Inflammatory macrophage treated with lipopolysaccharide for 4 hours (primary cell): Measurements from ENCODE around the gene PPP1R13B.
"Not testable (repeated sequence)": the region's sequence is repeated elsewhere in the genome, so short reads cannot be mapped to it uniquely, and the experiment has no call there.

Source experiments
- DNase-seq: peaks from one replicate; pipeline ENCODE4 v3.0.0-alpha.2; 2020

PPP1R13B gene

DNA sequence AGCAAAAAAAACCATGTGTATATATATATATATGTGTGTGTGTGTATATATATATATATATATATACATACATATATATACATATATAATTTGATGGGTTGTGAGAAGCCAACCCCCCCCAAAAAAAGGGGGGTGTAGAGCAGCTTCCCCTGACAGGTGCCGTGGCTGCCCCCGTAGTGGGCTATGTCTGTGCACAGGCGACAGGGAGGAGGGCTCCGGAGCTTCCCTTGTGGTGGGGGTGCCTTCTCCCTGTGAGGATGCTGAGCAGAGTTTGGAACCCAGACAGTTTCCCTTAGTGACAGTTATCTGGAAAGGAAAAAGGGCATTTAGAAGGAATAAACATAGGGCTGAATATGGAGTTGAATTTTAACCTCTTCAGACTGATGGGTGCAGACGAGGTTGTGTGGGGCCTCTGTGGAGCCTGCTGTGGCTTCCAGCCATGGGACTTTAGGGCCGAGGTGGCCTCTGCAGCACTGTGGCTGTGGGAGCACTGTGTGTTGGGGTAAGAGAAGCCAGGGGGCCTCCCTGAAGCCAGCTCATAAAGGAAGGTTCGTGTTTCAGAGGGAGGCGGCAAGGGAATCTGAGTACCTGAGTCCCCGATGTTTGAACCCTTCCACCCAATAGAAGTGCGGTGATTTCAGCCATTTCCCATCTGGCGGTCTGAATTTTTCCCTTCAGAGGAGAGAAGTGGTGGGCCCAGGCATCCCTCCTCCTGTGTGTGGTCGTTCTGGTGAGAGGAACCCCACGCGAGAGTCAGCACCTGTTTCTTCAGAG lies 151.9 kb downstream of the PPP1R13B start:
- no peak for DNase-seq

DNA sequence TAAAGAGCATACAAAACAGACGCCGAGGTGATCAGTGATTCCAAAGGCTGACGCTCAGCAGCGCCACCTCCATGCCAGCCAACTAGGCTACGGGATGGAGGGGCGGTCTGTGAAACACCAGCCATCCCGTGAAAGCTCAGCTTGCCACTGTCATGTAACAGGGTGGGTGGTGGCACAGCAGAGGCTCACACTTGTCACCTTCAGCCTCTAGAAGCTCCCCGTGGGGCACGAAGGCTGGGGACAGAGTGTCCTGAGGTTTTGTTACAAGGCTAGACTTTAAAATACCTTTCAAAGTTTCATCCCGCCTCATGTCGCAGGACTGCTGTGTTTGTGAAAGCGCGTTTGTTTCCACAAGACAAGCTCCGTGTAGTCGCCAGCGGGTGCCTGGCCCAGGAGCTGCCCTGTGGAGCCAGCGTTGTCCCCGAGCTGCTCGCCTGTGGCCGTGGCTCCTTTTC lies 152.8 kb downstream of the PPP1R13B start:
- no peak for DNase-seq

GRCh38 chr14:103693515-103693914 lies 153.9 kb downstream of the PPP1R13B start:
- DNase-seq = no peak

GRCh38 chr14:103692871-103693270 lies 154.5 kb downstream of the PPP1R13B start:
- DNase-seq = no peak

GRCh38 chr14:103692159-103692558 lies 155.2 kb downstream of the PPP1R13B start:
- no peak for DNase-seq

GRCh38 chr14:103691655-103692054 lies 155.7 kb downstream of the PPP1R13B start:
- DNase-seq = not testable (repeated sequence)

DNA sequence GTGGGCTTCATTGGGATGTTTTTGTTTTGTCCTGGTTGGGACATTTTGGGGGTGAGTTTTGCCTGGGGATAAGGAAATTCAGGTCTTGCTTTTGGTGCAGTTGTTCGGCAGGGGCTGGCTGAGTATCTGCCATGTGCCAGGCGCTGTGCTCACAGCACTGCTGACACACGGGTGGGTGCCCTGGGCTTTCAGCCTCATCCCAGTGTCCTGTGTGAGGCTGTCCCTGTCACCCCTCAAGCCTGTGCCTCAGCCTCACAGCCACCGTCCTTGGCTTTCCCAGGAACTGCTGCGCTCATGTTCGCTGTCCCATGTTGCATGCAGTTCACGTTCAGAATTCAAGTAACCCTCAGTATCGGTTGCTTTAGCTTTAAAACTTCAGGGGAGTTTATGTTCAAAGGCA lies 157.0 kb downstream of the PPP1R13B start:
- DNase-seq = no peak

DNA sequence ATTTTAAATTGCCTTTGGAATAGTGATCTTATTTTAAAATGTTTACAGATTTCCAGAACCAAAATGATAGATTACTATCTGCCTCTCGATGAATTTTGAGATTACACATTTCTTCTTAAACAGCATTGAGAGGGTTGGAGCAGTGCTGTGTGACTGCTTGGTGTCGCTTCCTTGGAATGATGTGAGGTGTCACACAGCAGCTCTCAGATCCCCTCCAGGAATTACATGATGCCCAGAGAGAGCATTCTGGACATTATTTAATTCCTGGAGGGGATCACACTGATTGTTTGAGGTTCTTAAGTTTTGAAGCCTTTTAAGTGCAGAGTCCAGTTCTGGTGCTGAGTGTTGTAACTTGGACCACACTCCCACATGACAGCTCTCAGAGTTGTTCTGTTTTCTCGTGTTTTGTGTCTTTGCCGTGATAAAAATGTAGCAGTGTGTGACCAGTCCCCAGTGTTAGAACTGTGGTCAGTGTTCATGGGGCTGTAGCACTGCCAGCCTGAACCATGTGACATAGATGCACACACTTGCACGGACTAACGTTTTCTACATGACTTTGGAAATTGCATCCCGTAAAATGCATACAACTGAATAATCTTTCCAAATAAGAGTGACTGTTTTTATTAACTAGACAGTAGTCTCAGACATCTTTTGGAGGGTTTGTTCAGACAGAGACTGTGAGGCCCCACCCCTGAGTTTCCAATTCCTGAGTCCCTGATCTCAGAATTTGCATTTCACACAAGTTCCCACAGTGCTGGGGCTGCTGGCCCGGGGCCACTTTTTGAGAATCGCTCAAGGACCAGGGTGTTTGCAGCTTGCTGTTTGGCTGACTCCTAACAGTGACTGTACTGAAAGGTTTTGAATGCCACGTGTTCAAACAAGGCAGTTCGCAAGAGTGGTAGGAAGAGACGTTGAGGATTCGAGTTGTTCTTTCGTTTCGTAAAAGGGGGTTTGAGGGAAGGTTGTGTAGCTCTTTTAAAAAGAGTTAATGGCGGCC lies 158.2 kb downstream of the PPP1R13B start:
- DNase-seq = no peak

DNA sequence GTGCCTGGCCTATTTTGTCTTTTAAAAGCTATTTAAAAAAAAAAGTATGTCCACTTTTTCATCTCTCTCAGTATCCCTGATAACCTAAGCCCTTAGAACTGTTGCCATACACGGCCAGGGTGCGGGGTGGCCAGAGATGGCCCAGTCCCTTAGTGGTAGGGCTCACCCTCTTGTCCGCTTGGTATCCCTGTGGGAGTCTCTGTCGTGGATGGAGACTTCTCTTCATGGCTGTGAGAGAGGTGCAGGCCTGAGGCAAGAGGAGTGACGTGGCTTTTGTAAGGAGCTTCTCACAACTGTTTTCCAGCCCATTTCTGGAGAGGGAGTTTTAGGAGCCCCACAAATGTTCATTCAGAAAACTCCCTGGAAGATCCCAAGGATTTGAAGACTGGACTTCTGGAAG lies 158.9 kb downstream of the PPP1R13B start:
- no peak for DNase-seq

DNA sequence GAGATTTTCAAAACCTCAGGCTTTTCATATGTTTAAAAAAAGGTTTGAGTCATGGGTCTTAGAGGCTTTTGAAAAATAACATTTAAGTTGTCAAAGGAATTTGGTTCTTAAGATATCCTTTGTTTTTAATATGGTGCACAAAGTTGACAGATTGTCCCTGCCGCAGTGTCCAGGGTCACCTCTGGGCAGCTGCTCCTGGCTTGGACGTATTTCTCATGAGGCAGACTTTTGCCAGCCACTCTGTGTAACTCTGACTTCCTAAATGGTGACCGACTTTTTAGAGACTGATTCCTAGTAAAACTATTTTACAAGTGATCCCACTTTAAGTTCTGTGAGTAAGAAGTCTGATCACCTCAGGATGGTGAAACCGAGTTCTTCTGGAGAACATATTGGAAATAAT lies 159.7 kb downstream of the PPP1R13B start:
- DNase-seq = no peak

- DNase-seq = no peak
These were observed 160.4 kb downstream of the PPP1R13B start for GRCh38 chr14:103686831-103687485.

GRCh38 chr14:103685276-103686211 lies 161.8 kb downstream of the PPP1R13B start:
- no peak for DNase-seq

GRCh38 chr14:103684871-103685270 lies 162.5 kb downstream of the PPP1R13B start:
- DNase-seq = no peak

DNA sequence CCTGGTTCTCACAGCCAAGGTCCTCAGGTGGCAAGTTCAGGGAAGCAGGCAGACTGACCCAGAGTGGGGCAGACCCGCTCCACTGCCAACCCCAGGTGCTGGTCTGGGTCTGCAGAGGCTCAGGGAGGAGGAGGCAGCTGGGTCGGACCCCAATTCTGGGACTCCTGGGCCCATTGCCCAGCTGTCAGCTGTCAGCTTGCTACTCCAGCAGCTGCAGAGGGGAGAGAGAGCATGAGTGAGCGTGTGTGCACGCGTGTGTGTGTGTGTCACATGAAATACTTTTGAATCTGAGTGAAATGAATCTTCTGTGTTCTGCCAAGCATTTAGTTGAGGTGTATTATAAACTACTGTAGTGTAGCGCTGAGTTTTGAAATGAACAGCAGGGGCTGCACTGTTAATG lies 162.9 kb downstream of the PPP1R13B start:
- DNase-seq = no peak
